GM21723 (cell line): ENCODE results near the gene OCA2.
"Not testable (repeated sequence)": the region's sequence is repeated elsewhere in the genome, so short reads cannot be mapped to it uniquely, and the experiment has no call there.

Source experiments
- ATAC-seq: cut with Tn5 transposase; IDR thresholded peaks from one replicate; pipeline ENCODE4 v1.9.1; 2021; ENCODE audit warnings: mild to moderate bottlenecking, moderate library complexity; ENCODE audit not compliant: unreplicated experiment

OCA2 gene

DNA sequence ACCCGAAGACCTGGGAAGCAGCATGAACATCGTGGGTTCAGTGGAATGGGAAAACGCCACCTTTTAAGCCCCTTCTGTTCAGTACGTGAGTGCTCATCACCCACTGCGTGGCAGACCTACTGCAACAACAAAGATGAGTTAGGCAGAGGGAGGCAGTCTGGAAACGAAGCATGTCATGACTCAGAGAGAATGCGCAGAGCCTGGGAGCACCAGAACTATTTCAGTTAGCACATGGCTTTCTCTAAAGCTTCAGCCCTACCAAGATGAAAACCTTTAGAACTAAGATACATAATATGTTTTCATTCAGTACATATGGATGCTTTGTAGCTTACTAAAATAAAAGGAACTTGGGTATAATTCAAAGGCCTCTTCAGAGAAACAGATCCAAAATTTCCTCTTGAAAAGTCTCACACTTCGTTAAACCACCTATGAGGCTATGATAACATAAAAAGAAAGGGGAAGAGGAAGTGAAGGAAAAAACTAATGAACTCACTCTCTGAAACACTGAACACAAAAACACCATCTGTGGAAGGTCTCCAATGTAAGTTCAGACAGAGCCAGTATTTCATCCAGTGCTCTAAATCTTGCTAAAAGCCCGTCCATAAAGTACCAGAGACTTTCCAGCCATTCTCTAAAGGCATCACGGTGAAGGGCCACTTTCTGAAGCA, 140.1 kb downstream of the OCA2 start:
- ATAC-seq = no peak

DNA sequence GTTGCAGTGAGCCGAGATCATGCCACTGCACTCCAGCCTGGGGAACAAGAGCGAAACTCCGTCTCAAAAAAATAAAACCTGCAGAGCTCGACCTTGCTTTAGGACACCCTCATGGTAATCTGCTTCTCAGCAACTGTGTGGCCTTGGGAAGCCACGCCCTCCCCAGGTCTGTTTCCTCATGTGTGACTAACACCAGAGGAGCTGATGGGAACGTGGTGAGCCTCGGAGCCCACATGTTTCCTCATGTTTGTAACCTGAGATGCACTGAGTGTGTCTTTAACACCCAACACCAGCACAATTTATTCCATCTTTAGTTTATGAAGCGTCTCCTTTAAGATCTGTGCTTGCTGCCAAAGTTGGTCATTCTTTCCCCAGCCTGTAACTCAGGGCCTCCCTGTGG, 142.8 kb downstream of the OCA2 start:
- no peak for ATAC-seq

DNA sequence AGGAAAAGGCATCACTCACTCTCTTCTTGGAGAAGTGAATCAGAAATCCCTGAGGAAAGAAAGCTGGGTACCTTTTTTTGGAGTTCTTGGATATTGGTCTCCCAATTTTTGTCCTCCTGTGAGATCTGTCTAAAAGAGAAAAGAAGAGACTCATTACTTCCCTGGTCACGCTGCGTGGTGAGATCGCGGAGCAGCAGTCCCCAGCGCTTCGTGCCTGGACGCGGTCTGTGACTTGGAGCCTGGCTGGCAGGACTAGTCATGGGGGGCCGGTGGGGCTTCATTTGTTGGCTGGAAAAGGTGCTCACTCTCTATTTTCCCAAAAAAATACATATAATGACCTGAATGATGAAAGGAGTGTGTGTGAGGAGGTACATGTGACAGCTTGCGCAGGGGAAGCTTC, 144.0 kb downstream of the OCA2 start:
- no peak for ATAC-seq

DNA sequence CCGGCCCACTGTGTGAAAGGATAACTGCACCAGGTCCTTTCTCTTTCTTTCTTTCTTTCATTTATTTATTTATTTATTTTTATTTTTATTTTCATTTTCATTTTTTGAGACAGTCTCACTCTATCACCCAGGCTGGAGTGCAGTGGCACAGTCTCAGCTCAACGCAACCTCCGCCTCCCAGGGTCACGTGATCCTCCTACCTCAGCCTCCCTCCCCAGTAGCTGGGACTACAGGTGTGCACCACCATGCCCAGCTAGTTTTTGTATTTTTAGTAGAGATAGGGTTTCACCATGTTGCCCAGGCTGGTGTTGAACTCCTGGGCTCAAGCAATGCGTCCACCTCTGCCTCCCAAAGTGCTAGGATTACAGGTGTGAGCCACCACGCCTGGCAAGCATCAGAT, 146.5 kb downstream of the OCA2 start:
- not testable (repeated sequence) for ATAC-seq

DNA sequence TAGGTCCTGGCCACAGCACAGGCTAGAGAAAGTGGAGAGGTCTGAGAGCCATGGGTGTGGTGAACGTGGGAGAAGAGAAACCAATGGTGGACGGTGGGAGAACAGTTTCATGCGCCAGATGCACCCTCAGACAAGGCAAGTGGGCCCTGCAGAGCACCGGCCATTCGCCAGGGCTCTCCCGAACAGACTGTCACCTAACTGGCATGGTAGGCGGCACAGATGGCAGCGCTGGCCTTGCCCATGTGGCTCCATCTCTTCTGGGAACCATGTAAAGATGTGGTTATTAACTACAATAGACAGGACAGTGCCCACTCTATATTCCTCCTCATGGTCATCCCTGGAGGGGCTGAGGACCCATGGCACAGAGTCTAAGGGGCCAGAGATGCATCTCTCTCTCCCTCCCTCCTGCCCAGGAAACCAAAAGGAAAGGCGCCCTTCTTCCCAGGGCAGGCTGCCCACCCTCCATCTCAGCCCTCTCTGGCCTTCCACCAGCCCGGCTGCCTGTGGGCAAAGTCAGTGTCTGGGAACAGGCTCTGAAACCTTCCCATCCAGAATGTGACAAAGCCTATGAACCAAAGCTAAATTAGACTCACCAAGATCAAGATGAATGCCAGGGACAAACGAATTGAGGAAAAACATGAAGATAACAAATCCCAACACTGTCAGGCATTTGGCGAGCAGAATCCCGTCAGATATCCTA, 147.8 kb downstream of the OCA2 start:
- no peak for ATAC-seq

DNA sequence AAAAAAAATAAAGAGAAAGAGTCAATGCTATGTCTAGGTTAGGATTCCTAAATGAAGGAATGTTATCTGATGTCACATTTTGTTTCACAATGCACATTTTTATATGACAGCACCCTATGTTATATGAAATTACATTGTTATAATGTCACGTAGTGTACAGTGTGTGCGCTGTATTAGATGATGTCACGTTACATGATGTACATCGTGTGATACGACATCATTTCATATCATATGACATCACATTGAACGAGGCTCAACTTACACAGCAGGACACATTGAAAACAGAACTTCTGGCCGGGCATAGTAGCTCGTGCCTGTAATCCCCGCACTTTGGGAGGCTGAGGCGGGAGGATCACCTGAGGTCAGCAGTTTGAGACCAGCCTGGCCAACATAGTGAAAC, 150.0 kb downstream of the OCA2 start:
- no peak for ATAC-seq

DNA sequence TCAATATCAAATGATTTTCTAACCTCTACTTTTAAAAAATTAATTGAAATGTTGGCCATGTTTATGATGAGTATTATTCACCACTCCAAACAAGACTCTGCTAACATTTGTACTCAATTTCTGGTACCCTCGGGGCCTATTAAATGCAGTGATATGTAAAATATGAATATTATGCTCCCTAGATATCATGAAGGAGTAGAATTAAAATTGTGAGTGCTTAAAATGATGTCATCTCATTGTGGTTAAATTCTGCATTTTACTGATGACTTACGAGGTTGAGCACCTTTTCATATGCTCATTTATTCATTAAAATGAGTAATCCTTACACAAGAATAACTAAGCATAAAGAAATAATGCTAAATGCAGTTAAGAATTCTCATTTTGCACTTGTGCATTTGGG, 159.9 kb downstream of the OCA2 start:
- ATAC-seq = no peak

DNA sequence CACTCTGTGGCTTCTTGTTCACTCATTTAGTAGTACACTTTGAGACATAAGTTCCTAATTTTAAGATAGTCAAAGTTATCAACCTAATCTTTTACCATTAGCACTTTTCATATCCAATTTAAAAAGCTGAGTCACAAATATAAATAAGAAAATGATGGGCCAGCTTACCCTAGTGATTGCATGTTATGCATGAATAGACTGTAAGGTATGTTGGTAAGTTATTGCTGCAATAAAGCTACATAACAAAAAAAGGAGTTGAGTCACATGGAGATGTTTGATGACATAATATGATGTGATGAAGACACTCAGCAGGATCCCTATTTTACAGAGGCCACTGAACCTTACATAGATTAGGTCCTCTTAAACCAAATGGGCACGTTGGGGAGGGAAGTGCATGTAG, 161.3 kb downstream of the OCA2 start:
- no peak for ATAC-seq

DNA sequence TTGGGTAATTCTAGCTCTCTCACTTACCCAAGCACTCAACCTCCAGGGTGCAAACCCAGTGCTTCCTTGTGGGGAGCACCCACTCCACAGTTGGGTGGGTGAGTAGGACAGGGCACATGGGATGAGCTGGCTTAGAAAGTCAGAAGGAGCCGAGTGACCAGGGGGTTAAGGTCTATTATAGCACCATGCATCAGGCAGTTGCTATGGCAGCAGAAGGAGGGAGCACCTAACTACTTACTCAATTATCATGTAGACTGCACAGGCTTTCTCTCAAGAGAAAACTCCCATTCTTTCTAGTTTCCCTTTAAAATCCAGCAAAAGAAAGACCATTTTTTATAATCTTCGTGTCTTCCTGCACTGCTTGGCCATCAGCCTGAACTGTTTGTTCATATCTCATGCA, 163.0 kb downstream of the OCA2 start:
- ATAC-seq = no peak

DNA sequence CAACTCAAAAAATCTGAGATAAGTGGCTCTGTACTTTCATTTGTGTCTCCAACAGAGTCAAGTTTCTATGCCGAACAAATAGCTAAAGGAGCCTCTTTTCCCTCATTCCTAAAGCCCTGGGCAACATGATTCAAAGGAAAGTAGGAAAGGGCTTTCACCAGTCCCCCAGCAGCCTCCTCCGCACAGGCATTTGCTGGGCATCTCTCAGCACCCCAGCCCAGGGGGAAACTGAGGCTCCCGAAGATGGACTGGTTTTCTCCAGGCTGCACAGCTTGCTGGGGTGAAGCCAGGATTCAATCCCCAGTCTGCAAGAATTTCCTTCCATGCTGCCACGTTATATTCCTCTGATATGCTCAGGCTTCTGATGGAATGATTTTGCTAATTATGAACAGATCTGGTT, 163.8 kb downstream of the OCA2 start:
- no peak for ATAC-seq

DNA sequence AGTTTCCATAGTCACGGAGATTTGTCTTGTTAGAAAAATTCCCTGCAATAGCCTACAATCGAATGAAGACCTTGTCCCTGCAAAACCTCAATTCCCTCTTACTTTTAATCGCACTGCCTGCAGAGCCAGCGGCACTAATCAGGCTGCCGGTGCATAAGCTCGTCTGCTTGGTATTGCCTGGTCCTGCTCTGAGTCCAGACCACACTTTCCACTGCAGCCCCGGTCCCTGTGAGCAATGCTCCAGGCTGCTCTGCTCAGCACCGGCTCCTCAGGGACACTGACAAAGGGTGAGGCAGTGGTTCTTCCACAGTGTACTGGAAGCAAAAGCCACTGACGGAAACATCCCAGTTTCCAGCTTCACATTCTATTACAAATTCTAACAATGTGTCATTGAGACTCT, 164.3 kb downstream of the OCA2 start:
- ATAC-seq = no peak

DNA sequence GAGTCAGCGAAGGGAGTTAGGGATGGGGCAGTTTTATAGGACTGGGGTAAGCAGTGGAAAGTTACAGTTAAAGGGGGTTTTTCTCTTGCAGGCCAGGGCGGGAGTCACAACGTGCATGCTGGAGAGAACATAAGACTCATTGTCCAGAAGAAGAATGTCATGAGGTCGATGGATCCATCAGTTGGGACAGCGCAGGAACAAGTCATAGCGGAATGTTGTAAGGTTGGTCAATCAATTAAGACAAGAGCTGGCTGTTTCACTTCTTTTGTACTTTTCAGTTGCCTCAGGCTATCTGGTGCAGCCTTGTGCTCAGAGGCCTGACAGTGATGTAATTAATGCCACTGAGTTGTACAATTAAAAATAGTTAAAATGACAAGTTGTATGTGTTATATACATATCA, 165.6 kb downstream of the OCA2 start:
- ATAC-seq = no peak

DNA sequence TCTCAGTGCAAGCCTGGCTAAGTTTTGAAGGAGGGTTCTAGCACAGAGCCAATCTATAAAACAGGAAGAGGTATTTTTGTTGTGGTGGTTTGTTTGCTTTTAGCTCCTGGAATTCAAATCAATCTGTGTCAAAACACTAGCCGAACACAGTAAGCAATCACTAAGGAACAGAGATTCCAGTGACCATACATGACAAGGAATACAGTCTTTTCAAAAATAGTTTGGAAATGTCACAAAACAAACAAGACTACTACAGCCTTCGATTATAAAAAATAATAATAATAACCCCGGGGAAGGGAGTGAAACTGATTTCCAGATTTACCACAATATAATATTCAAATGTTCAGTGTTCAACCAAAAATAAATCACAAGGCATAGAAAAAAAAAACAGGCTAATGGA, 166.5 kb downstream of the OCA2 start:
- no peak for ATAC-seq

DNA sequence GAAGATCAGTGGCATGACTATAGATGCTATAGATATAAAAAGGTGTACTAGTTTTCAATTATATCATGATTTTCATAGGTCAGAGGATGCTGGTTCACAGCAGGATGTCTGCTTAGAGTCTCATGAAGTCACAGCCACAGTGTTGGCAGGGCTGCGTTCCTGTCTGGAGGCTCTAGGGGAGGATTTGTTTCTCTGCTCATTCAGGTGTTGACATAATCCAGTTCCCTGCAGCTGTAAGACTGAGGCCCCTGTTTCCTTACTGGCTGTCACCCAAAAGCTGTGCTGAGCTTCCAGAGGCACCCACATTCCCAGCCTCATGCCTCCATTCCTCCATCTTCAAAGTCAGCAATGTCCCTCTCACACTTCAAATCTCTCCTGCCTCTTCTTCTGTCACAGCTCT, 170.7 kb downstream of the OCA2 start:
- no peak for ATAC-seq

DNA sequence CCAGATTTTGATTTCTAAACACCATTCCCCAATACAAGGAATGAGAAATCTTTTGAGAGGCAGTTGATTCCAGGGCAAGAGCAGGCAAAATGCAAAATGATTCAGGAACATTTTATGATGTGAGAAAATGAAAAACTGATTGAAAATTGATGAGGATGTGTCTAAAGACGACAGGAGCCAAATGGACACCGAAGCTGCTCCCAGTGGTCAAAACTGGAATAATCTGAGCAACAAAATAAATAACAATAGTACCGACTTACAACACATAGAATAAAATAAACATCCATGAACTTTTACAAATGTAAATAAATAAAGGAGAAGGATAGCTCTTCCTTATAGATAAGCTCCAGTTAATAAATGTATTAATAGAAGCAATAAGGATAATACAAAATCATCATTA, 186.8 kb downstream of the OCA2 start:
- ATAC-seq = no peak

DNA sequence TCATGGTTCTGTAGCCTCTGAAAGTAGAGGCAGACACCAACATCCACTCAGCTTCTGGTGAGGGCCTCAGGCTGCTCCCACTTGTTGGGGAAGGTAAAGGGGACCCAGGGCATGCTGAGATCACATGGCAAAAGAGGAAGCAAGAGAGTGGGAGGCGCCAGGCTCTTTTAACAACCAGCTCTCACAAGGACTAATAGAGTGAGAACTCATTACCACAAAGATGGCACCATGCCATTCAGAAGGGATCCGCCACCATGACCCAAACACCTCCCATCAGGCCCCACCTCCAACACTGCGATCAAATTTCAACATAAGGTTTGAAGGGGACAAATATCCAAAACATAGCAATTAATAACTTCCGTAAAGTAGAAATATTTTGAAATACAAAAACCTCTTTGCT, 192.3 kb downstream of the OCA2 start:
- no peak for ATAC-seq

DNA sequence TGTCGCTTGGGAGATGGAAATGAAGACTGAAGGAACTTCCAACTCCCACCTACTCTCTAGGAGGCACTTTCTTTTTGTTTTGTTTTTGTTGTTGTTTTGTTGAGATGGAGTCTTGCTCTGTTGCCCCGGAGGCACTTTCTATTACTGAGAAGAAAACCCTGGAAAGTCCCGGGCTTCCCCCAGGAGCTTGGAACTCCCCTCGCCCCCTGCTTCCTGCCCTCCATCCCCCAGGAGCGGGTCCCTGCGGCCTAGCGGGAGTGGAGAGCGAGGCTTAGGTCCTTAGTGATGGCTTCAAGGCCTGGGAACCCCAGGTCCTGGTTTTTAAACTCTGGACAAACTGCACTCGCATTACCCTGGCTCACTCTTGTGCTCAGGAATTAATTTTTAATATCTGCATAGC, 195.7 kb downstream of the OCA2 start:
- no peak for ATAC-seq

DNA sequence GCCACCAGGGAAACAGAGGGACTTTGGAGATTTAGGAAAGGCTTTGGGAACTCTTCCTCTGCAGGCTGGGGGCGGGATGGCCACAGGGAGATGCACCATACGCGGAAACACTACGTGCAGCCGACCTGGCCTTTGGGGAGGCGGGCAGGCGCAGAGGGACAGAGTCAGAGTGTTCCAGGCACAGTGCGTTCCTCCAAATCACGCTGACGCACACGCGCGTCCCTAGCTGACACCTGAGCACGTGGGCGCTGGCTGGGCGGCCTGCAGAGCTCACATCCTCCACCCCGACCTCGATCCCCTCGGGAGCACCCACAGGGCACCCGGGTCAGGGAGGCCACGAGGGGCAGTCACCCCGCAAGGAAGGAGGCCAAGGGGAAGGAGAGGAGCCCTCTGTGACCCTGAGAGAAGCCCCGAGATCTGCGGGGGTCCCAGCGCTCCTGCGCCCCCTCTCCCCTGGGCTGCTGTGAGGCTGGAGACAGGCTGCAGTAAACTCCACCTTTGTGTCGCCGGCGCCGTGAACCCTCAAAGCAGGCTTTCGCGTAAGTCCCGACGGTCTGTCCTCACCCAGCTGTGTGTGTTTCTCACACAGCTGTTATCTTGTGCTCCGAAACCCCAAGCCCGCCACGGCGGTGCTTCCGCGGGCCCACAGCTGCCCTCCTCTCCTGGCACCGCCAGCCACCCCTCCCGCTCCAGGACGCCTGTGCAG, 196.3 kb downstream of the OCA2 start:
- ATAC-seq = no peak

DNA sequence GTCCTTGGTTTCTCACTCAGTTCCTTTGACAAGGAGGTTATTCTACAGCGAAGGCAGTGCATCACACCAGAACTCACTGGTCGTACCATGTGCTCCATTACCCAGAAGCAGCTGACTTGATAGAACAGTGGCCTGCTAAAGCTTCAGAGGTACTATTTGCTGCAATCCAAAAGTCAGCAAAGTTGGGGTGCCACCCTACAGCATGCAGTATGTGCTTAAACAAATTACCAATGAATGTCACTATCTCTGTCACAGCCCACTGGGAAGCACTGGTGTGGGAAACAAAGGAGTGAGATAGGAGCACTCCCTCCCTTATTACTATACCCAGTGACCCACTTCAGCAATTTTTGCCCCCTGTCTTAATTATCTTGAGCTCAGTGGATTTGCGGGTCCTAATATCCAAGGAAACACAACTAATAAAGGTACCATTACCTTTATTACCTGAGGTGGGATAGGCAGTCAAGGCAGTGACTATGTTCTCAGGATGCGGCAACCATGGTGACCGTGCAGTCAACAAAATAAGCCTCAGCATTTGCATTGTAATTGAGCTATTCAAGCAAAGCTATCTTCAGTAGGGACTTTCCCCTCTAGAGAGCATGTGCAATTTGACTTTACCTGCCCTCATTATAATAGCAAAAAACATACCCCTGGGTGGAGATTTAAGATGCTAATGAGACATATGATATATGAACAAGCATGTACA, 199.4 kb downstream of the OCA2 start:
- no peak for ATAC-seq

DNA sequence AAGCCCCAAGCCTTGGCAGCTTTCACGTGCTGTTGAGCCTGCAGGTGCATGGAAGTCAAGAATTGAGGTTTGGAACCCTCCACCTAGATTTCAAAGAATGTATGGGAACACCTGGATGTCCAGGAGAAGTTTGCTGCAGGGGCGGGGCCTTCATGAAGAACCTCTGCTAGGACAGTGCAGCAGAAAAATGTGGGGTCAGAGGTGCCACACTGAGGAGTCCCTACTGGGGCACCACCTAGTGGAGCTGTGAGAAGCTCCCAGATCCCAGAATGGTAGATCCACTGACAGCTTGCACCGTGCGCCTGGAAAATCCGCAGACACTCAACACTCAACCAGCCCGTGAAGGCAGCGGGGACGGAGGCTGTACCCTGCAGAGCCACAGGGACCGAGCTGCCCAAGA, 201.6 kb downstream of the OCA2 start:
- no peak for ATAC-seq

DNA sequence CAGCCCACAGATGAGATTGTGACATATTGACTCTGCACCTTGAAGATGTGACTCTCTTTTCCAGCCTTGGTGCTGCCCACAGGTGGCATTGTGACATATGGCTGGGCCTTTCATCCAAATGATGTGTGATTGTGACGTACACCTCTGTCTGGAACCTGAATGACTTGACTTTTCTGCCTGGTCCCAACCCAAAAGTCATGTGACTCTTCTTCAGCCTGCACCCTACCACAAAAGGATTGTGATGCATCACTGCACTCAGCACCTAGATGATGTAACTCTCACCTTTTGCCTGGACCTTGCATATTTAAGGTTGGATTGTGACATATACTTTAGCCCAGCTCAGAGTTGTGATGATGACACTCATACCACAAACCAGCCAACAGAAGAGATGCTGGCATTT, 204.5 kb downstream of the OCA2 start:
- ATAC-seq = no peak

DNA sequence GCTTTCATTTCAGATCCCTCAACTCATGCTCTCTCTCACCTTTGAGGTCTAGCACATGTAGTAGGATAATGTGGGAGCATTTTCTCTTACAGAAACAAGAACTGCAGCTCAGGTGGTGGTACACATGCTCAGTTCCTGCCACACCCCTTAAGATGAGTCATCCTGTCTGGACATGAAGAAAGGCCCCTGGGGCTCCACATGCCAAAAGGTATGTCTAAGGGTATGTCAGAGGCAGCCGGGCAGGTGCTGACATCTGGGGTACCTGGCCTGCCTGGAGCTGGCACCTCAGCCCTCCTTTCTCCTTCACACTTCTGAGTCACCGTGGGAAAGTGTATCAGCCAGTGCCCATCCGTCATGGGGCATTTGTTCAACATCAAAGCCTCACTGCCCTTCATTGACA, 209.9 kb downstream of the OCA2 start:
- ATAC-seq = no peak
